DND-41 (cell line): ENCODE data around the gene LCN12.

ENCODE experiments used
- CTCF ChIP-seq: IDR thresholded peaks from 2 replicates; pipeline ENCODE4 v1.5.1; 2012; ENCODE audit warnings: borderline replicate concordance, low read length, moderate library complexity, mild to moderate bottlenecking; ENCODE audit not compliant: poor library complexity, severe bottlenecking; ENCODE audit errors: extremely low read depth
- EZH2 ChIP-seq: IDR thresholded peaks from 3 replicates; pipeline ENCODE4 v1.6.1; 2012; ENCODE audit warnings: borderline replicate concordance, low read depth, mild to moderate bottlenecking, moderate library complexity, low read length, inconsistent platforms; ENCODE audit not compliant: severe bottlenecking

GRCh38 chr9:136939431-136939995 lies 12.6 kb upstream of the LCN12 start:
- TF ChIP-seq EZH2 (no peak), CTCF (no peak)
